Measurements from ENCODE around the gene PKP2.

DNA sequence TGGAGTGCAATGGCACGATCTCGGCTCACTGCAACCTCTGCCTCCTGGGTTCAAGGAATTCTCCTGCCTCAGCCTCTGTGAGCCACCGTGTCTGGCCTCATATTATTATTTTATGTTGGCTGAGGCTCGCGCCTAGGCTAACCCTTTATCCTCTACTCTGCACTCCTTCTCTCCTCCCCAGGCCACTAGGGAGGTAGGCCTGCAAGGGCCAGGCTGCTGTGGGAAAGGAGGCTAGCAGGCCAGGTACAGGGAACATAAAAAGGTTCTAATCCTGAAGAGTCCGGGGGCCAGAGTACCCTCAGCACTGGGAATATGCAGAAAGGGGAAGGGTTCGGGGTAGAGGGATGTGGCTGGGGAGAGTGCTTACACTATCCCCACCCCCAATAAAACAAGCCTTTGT, 14.9 kb downstream of the PKP2 start:
- TF ChIP-seq TRIM28 (IDR thresholded peaks at IDR 0.05) = no peak
- no peak for TF ChIP-seq SETDB1 (IDR thresholded peaks at IDR 0.05; ENCODE audit: low read length)
- no peak for TF ChIP-seq SRF (CRISPR knock-in tag; IDR thresholded peaks at IDR 0.05)
- TF ChIP-seq, protein P1, sequence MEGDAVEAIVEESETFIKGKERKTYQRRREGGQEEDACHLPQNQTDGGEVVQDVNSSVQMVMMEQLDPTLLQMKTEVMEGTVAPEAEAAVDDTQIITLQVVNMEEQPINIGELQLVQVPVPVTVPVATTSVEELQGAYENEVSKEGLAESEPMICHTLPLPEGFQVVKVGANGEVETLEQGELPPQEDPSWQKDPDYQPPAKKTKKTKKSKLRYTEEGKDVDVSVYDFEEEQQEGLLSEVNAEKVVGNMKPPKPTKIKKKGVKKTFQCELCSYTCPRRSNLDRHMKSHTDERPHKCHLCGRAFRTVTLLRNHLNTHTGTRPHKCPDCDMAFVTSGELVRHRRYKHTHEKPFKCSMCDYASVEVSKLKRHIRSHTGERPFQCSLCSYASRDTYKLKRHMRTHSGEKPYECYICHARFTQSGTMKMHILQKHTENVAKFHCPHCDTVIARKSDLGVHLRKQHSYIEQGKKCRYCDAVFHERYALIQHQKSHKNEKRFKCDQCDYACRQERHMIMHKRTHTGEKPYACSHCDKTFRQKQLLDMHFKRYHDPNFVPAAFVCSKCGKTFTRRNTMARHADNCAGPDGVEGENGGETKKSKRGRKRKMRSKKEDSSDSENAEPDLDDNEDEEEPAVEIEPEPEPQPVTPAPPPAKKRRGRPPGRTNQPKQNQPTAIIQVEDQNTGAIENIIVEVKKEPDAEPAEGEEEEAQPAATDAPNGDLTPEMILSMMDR (IDR thresholded peaks at IDR 0.05 in 2 of 3, conservative IDR thresholded peaks at IDR 0.05 in 1 of 3; ENCODE audit: insufficient read depth in 2 of 3, low read depth in 1 of 3, low read length in 3 of 3) = no peak
- TF ChIP-seq, protein P2, sequence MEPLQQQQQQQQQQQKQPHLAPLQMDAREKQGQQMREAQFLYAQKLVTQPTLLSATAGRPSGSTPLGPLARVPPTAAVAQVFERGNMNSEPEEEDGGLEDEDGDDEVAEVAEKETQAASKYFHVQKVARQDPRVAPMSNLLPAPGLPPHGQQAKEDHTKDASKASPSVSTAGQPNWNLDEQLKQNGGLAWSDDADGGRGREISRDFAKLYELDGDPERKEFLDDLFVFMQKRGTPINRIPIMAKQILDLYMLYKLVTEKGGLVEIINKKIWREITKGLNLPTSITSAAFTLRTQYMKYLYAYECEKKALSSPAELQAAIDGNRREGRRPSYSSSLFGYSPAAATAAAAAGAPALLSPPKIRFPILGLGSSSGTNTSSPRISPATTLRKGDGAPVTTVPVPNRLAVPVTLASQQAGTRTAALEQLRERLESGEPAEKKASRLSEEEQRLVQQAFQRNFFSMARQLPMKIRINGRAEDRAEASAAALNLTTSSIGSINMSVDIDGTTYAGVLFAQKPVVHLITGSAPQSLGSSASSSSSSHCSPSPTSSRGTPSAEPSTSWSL (CRISPR knock-in tag; IDR thresholded peaks at IDR 0.05; ENCODE audit: borderline replicate concordance) = no peak
- TF ChIP-seq POLR2A (conservative IDR thresholded peaks at IDR 0.05) = no peak
- TF ChIP-seq, protein P3, sequence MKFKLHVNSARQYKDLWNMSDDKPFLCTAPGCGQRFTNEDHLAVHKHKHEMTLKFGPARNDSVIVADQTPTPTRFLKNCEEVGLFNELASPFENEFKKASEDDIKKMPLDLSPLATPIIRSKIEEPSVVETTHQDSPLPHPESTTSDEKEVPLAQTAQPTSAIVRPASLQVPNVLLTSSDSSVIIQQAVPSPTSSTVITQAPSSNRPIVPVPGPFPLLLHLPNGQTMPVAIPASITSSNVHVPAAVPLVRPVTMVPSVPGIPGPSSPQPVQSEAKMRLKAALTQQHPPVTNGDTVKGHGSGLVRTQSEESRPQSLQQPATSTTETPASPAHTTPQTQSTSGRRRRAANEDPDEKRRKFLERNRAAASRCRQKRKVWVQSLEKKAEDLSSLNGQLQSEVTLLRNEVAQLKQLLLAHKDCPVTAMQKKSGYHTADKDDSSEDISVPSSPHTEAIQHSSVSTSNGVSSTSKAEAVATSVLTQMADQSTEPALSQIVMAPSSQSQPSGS (CRISPR knock-in tag; IDR thresholded peaks at IDR 0.05) = no peak
- no peak for TF ChIP-seq KLF6 (CRISPR knock-in tag; IDR thresholded peaks at IDR 0.05; ENCODE audit: borderline replicate concordance)
- TF ChIP-seq, protein P4, sequence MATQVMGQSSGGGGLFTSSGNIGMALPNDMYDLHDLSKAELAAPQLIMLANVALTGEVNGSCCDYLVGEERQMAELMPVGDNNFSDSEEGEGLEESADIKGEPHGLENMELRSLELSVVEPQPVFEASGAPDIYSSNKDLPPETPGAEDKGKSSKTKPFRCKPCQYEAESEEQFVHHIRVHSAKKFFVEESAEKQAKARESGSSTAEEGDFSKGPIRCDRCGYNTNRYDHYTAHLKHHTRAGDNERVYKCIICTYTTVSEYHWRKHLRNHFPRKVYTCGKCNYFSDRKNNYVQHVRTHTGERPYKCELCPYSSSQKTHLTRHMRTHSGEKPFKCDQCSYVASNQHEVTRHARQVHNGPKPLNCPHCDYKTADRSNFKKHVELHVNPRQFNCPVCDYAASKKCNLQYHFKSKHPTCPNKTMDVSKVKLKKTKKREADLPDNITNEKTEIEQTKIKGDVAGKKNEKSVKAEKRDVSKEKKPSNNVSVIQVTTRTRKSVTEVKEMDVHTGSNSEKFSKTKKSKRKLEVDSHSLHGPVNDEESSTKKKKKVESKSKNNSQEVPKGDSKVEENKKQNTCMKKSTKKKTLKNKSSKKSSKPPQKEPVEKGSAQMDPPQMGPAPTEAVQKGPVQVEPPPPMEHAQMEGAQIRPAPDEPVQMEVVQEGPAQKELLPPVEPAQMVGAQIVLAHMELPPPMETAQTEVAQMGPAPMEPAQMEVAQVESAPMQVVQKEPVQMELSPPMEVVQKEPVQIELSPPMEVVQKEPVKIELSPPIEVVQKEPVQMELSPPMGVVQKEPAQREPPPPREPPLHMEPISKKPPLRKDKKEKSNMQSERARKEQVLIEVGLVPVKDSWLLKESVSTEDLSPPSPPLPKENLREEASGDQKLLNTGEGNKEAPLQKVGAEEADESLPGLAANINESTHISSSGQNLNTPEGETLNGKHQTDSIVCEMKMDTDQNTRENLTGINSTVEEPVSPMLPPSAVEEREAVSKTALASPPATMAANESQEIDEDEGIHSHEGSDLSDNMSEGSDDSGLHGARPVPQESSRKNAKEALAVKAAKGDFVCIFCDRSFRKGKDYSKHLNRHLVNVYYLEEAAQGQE (IDR thresholded peaks at IDR 0.05; ENCODE audit: borderline replicate concordance) = no peak
- TF ChIP-seq, protein P4 (CRISPR knock-in tag; IDR thresholded peaks at IDR 0.05; ENCODE audit: low read depth) = no peak
- TF ChIP-seq, protein P5, sequence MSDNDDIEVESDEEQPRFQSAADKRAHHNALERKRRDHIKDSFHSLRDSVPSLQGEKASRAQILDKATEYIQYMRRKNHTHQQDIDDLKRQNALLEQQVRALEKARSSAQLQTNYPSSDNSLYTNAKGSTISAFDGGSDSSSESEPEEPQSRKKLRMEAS (CRISPR knock-in tag; IDR thresholded peaks at IDR 0.05) = no peak
